Cerebellar nuclear complex (tissue), 1 donor: ENCODE results near the gene CAMK2D.

ENCODE experiments used
- DNase-seq, 2 experiments: peaks; one replicate each; lab custom pipeline; 2025; lab: John Stamatoyannopoulos, UW

Gene CAMK2D

DNA sequence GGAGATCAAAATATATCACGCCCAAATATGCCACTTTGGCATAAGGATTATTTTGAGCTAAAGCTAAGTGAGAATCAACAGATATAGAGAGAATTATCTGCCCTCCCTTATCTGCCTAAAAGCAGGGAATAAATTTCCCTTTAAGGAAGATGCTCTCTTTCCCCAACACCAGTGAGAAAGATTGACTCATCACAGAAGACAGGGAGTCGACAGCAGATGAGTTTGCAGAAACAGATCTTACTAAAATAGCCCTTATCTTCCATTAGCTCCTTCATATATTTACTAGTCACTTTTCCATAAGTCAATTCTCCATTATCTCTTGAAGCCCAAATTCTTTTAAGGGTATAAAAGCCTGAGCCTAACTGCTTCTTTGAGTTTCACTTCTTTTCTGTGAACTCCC is 156.6 kb downstream of the CAMK2D start:
- no peak for DNase-seq

DNA sequence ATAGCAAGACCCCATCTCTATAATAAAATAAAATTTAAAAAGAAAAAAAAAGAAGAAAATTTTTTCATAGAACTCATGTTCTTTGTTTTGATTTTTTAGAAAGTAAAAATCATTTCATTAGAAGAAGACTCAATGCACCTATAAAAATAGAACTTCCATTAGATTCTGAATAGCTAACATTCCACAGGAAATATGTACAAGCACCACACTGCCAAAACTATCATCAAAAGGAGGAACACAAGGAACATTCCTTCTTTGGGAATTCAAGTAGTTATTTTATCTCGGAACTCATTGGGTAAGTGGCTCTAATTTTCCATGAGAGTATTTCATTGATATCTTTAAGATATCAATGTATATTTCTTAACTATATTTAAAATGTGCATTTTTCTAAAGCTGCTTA is 157.6 kb downstream of the CAMK2D start:
- DNase-seq, result no peak

DNA sequence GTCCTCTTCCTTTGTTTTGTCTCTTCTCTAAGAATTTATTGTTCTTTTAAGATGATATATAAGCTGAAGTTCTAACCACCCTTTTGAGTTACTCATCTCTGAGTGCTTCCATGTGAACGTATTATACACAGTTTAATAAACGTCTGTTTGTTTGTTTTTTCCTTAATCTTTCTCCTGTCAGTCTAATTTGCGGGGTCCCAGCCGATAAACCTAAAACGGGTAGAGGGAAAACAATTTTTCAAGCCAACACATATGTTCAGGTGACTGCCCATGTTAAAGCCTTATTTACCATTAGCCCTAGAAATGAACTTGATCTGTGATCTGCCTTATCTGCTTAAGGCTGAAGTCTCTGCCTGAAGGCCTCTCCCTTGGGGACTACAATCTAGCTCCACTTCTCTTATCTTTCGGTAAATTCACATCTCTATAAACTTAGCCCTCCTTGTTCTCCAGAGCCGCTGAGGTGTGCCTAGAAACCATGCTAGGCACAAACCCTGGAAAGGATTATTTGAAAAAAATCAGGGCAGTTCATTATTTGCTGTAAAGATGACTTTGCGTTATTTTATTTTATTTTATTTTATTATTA is 158.8 kb downstream of the CAMK2D start:
- DNase-seq, result no peak

GRCh38 chr4:113601636-113602035 is 159.9 kb downstream of the CAMK2D start:
- no peak for DNase-seq

DNA sequence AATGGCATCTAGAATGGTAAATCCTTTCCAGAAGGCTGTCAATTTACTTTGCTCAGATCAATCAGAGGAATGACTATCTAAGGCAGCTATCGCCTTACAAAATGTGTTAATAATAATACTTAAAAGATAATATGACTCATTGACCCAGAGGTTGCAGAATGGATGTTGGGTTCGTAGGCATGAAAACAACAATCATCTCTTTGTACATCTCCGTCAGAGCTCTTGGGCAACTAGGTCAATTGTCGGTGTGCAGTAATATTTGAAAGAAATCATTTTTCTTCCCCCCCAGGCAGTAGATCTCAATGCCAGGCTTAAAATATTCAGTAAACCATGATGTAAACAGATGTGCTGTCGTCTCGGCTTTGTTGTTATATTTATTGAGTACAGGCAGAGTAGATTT is 165.1 kb downstream of the CAMK2D start:
- DNase-seq, result no peak

DNA sequence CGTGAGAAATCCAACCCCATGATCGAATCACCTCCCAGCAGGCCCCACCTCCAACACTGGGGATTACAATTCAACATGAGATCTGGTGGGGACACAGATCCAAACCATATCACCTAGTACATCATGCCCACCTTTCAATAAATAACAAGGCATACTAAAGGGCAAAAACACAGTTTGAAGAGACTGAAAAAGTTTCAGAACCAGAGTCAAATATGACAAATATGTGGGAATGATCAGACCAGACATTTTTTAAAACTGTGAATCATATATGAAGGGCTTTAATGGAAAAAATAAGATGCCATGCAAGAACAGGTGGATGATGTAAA is 167.3 kb downstream of the CAMK2D start:
- DNase-seq, result no peak

GRCh38 chr4:113593400-113594230 is 167.9 kb downstream of the CAMK2D start:
- DNase-seq, result no peak

GRCh38 chr4:113591982-113592381 is 169.6 kb downstream of the CAMK2D start:
- no peak for DNase-seq

- DNase-seq, result no peak
Measured at GRCh38 chr4:113588895-113589668, 172.5 kb downstream of the CAMK2D start.

- DNase-seq, result no peak
Measured at GRCh38 chr4:113587640-113588275, 173.8 kb downstream of the CAMK2D start.

GRCh38 chr4:113587156-113587555 is 174.4 kb downstream of the CAMK2D start:
- no peak for DNase-seq

GRCh38 chr4:113586072-113586471 is 175.5 kb downstream of the CAMK2D start:
- no peak for DNase-seq

DNA sequence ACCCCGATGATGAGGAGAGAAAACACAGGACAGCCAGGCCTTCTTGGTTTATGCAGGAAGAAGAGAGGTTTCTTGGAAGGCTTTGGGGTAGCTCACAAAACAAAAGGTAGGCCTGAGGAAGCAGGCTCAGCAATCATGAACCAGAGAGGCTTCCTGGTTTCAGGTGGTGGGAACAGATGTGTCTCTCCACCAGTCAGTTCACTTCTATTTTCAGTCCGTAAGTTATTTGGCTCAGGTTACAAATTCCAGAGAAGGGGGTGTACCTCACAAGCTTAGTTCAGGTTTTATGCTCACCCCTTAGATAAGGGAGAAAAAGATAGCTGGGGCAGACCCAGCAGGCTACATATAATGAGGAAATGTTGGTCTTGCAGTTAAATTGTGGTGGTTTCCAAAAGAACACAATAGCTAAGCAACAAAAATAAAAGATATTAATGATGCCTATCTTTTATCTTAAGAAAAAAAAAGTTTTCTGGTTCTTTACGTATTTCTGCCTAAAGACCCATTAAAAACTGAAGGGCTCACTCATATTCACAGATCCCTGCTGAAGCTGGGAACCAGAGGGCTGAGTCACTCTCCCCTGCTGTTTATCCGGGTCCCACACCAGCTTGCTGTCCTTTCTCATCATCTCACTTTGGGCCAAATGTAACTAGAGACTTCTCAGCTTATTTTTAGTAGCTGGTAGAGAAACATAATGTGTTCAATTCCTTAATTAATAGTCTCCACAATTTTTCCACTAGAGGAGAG is 177.0 kb downstream of the CAMK2D start:
- no peak for DNase-seq

DNA sequence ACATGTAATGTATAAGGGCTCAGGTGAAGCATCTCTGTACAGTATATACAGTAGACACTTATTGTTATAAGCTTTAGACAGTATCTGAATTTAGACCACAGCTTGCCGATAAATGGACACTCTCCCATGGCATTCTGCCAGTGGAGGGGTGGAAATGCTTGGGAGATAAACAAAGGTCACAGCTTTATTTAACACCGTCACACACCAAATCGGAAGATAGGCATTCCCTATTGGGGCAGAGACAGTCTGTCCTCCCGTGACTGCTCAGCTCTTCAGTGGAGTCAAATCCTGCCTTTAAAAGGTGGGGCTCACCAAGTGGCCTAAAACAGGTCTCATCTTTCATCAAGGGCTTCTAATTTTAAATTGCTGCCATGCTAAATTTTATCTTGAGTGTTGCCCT is 178.8 kb downstream of the CAMK2D start:
- no peak for DNase-seq

DNA sequence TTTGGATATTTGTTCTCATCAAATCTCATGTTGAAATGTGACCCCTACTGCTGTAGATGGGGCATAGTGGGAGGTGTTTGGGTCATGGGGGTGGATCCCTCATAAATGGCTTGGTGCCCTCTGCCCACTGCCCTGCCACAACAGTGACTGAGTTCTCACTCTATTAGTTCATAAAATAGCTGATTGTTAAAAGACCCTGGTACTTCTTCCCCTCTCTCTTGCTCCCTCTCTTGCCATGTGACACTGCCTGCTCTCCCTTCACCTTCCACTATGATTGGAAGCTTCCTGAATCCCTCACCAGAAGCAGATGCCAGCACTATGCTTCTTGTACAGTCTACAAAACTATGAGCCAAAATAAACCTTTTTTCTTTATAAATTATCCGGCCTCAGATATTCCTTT is 182.2 kb downstream of the CAMK2D start:
- no peak for DNase-seq

DNA sequence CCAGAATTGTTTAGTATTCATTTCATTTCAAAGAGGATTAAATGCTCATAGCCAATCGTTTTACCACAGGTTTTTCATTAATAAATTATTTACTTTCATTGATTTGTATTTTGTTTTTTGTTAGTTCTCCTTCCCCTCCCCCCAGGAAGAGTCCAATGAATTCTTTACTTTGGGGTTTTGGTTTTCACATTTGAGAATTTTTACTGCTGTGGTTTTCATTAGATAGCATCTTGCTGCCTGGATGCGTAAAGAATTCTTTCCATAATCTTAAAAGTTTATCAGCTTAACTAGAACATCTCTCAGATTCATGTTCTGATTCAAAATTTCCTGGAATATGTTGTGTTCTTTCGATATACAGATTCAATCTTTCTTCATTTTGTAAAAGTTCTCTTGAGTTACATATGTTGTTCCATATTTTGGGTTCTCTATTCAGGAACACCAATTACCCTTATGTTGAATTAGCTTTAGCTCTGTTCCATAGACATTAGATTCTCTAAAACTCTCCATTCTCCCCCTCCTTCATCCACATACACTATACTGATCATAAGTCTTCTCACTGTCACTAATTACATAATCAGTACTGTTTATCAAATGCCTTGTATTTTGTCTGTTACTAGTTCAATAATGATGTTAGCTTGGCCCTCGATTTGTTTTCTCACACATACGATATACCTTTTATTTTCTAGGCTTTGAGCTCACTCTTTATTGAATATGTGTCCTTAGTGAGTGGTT is 184.4 kb downstream of the CAMK2D start:
- DNase-seq, result no peak

DNA sequence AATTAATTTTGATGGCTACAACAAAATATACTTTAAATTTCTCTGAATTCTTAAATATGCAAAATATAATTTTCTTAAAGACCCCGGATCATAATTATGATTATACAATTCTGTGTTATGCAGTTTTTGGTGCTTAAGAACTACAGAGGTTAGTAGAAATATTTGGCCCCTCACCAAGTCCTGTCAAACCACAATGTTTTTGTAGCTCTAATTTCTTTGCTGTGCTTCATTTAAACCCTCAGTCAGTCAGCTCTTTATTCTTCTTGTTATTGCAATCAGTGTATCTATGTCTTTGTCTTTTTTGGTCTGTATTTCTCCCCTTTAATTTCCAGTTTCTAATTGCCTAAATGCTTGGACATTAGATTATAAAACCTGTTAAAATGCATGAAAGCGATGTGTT is 186.1 kb downstream of the CAMK2D start:
- DNase-seq, result no peak

- no peak for DNase-seq
Measured at GRCh38 chr4:113574636-113575103, 186.9 kb downstream of the CAMK2D start.

- DNase-seq, result no peak
Measured at GRCh38 chr4:113572620-113573019, 188.9 kb downstream of the CAMK2D start.

GRCh38 chr4:113566015-113566795 is 195.3 kb downstream of the CAMK2D start:
- DNase-seq, result no peak
